Panc1 (cell line): ENCODE measurements around the gene DOCK3.

ENCODE experiments used
- CTCF ChIP-seq: fragments of 450-650 bp; IDR thresholded peaks from 2 replicates; pipeline ENCODE4 v1.5.1; 2017; ENCODE audit warnings: mild to moderate bottlenecking
- POLR2AphosphoS5 ChIP-seq: IDR thresholded peaks from 2 replicates; pipeline ENCODE4 v1.6.1; 2012; ENCODE audit warnings: mild to moderate bottlenecking, low read depth, low read length, moderate library complexity
- REST ChIP-seq, 2 experiments: IDR thresholded peaks; 2 replicates each; pipeline ENCODE4 v1.6.1; 2011 to 2012; ENCODE audit warnings: low read depth in 2 of 2, control low read depth in 1 of 2, low read length in 1 of 2, mild to moderate bottlenecking in 1 of 2, moderate library complexity in 1 of 2; ENCODE audit not compliant: insufficient read depth in 1 of 2
- SIN3A ChIP-seq: IDR thresholded peaks from 2 replicates; pipeline ENCODE4 v1.6.1; 2012; ENCODE audit warnings: low read depth, mild to moderate bottlenecking, low read length, moderate library complexity, borderline replicate concordance; ENCODE audit not compliant: insufficient read depth
- TCF7L2 ChIP-seq: IDR thresholded peaks from 2 replicates; pipeline ENCODE4 v1.6.1; 2011; ENCODE audit warnings: mild to moderate bottlenecking, low read depth, low read length, inconsistent platforms

- TF ChIP-seq CTCF (no peak), REST (IDR thresholded peaks at IDR 0.05; ENCODE audit: insufficient read depth in 1 of 2, low read depth in 2 of 2, low read length in 1 of 2) (no peak), POLR2AphosphoS5 (no peak), SIN3A (no peak), TCF7L2 (no peak; the same call in 1 of the 2 replicates)
Measured at GRCh38 chr3:50674349-50675178, at the start of gene DOCK3.
